Gastroesophageal sphincter (tissue), 3 donors: ENCODE measurements around the gene NFYC.

Source experiments
- EP300 ChIP-seq: sonication (generic); formaldehyde crosslinking; IDR thresholded peaks from one replicate; pipeline ENCODE4 v1.6.1; 2017; ENCODE audit warnings: antibody characterized with exemption, mild to moderate bottlenecking
- POLR2A ChIP-seq, 2 donors: fragments of 450-650 bp; IDR thresholded peaks; one replicate each; pipeline ENCODE4 v1.6.1; 2017; ENCODE audit warnings: antibody characterized with exemption in 2 of 2, mild to moderate bottlenecking in 2 of 2, moderate library complexity in 1 of 2
- POLR2AphosphoS5 ChIP-seq: sonication (generic); formaldehyde crosslinking; IDR thresholded peaks from one replicate; pipeline ENCODE4 v1.6.1; 2017; ENCODE audit warnings: antibody characterized with exemption
- TF ChIP-seq, protein P1 (sequence below), 4 experiments: fragments of 200-600 bp in 2 of 4; fragments of 450-650 bp in 2 of 4; sonication (generic) in 1 of 4; IDR thresholded peaks; one replicate each; pipeline ENCODE4 v1.5.1; 2017 to 2019; ENCODE audit warnings: antibody characterized with exemption in 4 of 4, mild to moderate bottlenecking in 2 of 4, moderate library complexity in 2 of 4

DNA sequence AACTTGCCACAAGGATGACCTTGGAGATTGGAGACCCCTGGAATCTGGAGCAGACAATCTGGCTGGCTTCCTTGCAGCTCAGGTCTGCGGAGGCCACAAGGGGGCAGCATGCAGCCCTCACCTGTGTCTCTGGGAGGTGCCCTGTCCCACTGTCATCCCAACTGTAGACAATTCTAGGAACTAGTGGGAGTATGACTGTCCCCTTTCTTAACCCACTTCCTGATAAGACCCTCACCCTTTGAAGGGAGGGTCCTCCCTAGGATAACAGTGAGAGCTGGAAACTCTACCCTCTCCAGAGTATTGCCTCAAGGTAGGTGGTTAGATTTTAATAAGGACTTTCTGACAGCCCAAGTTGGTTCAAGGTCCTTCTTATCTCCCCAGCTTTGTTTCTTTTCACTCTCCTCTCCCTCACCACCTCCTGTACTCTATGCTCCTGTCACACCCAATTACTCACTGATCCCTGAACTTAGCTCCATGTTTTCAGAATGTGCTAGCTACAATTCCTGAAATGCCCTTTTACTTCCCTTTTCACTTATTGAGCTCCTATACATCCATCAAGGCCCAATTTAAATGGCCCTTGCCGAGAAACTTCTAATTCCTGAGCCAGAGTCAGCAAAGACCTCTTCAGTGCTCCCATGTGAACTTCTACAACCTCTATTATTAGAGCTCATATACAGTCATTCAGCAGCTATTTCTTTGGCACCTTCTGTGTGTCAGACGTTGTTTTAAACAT is 82.9 kb downstream of the NFYC start:
- TF ChIP-seq, protein P1, sequence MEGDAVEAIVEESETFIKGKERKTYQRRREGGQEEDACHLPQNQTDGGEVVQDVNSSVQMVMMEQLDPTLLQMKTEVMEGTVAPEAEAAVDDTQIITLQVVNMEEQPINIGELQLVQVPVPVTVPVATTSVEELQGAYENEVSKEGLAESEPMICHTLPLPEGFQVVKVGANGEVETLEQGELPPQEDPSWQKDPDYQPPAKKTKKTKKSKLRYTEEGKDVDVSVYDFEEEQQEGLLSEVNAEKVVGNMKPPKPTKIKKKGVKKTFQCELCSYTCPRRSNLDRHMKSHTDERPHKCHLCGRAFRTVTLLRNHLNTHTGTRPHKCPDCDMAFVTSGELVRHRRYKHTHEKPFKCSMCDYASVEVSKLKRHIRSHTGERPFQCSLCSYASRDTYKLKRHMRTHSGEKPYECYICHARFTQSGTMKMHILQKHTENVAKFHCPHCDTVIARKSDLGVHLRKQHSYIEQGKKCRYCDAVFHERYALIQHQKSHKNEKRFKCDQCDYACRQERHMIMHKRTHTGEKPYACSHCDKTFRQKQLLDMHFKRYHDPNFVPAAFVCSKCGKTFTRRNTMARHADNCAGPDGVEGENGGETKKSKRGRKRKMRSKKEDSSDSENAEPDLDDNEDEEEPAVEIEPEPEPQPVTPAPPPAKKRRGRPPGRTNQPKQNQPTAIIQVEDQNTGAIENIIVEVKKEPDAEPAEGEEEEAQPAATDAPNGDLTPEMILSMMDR (IDR thresholded peaks at IDR 0.05) = peak; percentile 57 to 84 (median 80)
- TF ChIP-seq POLR2AphosphoS5 (no peak), POLR2A (IDR thresholded peaks at IDR 0.05) (no peak), EP300 (no peak)
